WTC11 (cell line): ENCODE measurements around the gene FREY1. TPM values are rescaled to one million over a fixed set of nuclear protein-coding genes. Genes with fewer than 3 reads are reported as not detected.

Experiments used
- ATAC-seq: fragments of 200-7000 bp; cut with Tn5 transposase; 2 replicates; pipeline ENCODE4 v1.10.0; 2021; ENCODE audit warnings: mild to moderate bottlenecking, moderate library complexity
- CTCF ChIA-PET: fragments of 300-600 bp; sonication (Branson Sonifier 250); formaldehyde crosslinking; loops from one replicate; lab custom pipeline; 2021; ENCODE audit warnings: antibody characterized with exemption; lab: Charles Lee
- POLR2A ChIA-PET: fragments of 350-600 bp; sonication (Branson Sonifier 250); formaldehyde crosslinking; loops from one replicate; lab custom pipeline; 2021; ENCODE audit warnings: antibody characterized with exemption; lab: Charles Lee
- DNase-seq: peaks from one replicate; pipeline ENCODE4 v3.0.0; 2021; ENCODE audit warnings: low spot score
- H3K27ac Mint-ChIP-seq: 2 replicates; pipeline ENCODE4 v1.8.0; 2021; ENCODE audit warnings: mixed read lengths
- H3K27me3 Mint-ChIP-seq: 2 replicates; pipeline ENCODE4 v1.8.0; 2021; ENCODE audit warnings: low read depth, mild to moderate bottlenecking, moderate library complexity, mixed read lengths
- H3K36me3 Mint-ChIP-seq: 2 replicates; pipeline ENCODE4 v1.8.0; 2021; ENCODE audit warnings: mixed read lengths
- H3K4me1 Mint-ChIP-seq: 2 replicates; pipeline ENCODE4 v1.8.0; 2022; ENCODE audit warnings: mixed read lengths
- H3K4me3 Mint-ChIP-seq: 2 replicates; pipeline ENCODE4 v1.8.0; 2021; ENCODE audit warnings: mild to moderate bottlenecking, moderate library complexity, mixed read lengths
- H3K9me3 Mint-ChIP-seq: 2 replicates; pipeline ENCODE4 v1.8.0; 2021; ENCODE audit warnings: mixed read lengths
- EMX1 ChIP-seq: fragments of 250-450 bp; sonication (Bioruptor Pico); IDR thresholded peaks from 2 replicates; pipeline ENCODE4 v1.8.0; 2021; ENCODE audit warnings: mild to moderate bottlenecking
- ESRRA ChIP-seq: sonication (generic); formaldehyde crosslinking; IDR thresholded peaks from 2 replicates; pipeline ENCODE4 v1.8.1; 2022; ENCODE audit warnings: mild to moderate bottlenecking, missing genetic modification reagents, borderline replicate concordance
- FOXJ3 ChIP-seq: sonication (generic); formaldehyde crosslinking; IDR thresholded peaks from 2 replicates; pipeline ENCODE4 v1.9.0; 2021; ENCODE audit warnings: missing genetic modification reagents, mild to moderate bottlenecking, borderline replicate concordance
- GABPB1 ChIP-seq: sonication (generic); formaldehyde crosslinking; IDR thresholded peaks from 2 replicates; pipeline ENCODE4 v1.8.1; 2023; ENCODE audit warnings: mild to moderate bottlenecking, missing genetic modification reagents
- GRHL2 ChIP-seq: fragments of 250-450 bp; sonication (Bioruptor Pico); IDR thresholded peaks from 2 replicates; pipeline ENCODE4 v1.8.0; 2022; ENCODE audit warnings: mild to moderate bottlenecking, moderate library complexity; ENCODE audit not compliant: insufficient replicate concordance, severe bottlenecking
- GTF2I ChIP-seq: fragments of 250-450 bp; sonication (Bioruptor Pico); conservative IDR thresholded peaks from 2 replicates; pipeline ENCODE4 v1.4.0; 2021; ENCODE audit warnings: mild to moderate bottlenecking
- KAT7 ChIP-seq: sonication (generic); formaldehyde crosslinking; IDR thresholded peaks from 2 replicates; pipeline ENCODE4 v1.8.1; 2023; ENCODE audit warnings: missing genetic modification reagents, mild to moderate bottlenecking, borderline replicate concordance
- NFATC4 ChIP-seq: fragments of 250-450 bp; sonication (Bioruptor Pico); IDR thresholded peaks from 2 replicates; pipeline ENCODE4 v1.9.0; 2021; ENCODE audit warnings: mild to moderate bottlenecking
- NFYB ChIP-seq: sonication (generic); formaldehyde crosslinking; conservative IDR thresholded peaks from 2 replicates; pipeline ENCODE4 v1.8.0; 2022; ENCODE audit warnings: low read depth, missing genetic modification reagents
- NR1H2 ChIP-seq: sonication (generic); formaldehyde crosslinking; IDR thresholded peaks from 2 replicates; pipeline ENCODE4 v1.9.0; 2021; ENCODE audit warnings: mild to moderate bottlenecking, moderate library complexity, missing genetic modification reagents
- SMAD4 ChIP-seq: sonication (generic); formaldehyde crosslinking; IDR thresholded peaks from 2 replicates; pipeline ENCODE4 v1.8.0; 2022; ENCODE audit warnings: mild to moderate bottlenecking, missing genetic modification reagents
- SOX15 ChIP-seq: fragments of 250-450 bp; sonication (Bioruptor Pico); IDR thresholded peaks from 2 replicates; pipeline ENCODE4 v1.9.0; 2021; ENCODE audit warnings: mild to moderate bottlenecking
- TEAD1 ChIP-seq: sonication (generic); formaldehyde crosslinking; IDR thresholded peaks from 2 replicates; pipeline ENCODE4 v1.8.0; 2022; ENCODE audit warnings: mild to moderate bottlenecking, missing genetic modification reagents
- ZNF219 ChIP-seq: sonication (generic); formaldehyde crosslinking; IDR thresholded peaks from 2 replicates; pipeline ENCODE4 v1.8.0; 2023; ENCODE audit warnings: missing genetic modification reagents, mild to moderate bottlenecking, borderline replicate concordance
- ZNF232 ChIP-seq: sonication (generic); formaldehyde crosslinking; IDR thresholded peaks from 2 replicates; pipeline ENCODE4 v1.8.0; 2022; ENCODE audit warnings: mild to moderate bottlenecking, missing genetic modification reagents
- ZNF416 ChIP-seq: fragments of 250-450 bp; sonication (Bioruptor Pico); IDR thresholded peaks from 2 replicates; pipeline ENCODE4 v1.9.0; 2021; ENCODE audit warnings: mild to moderate bottlenecking, inconsistent platforms
- total RNA-seq: library from RNA; stranded (reverse); gene quantifications from 3 replicates; pipeline ENCODE4 v1.2.3, GENCODE V29; 2021
- TF ChIP-seq, protein P1 (sequence below): sonication (generic); formaldehyde crosslinking; IDR thresholded peaks from 2 replicates; pipeline ENCODE4 v1.8.0; 2022; ENCODE audit warnings: mild to moderate bottlenecking, missing genetic modification reagents
- TF ChIP-seq, protein P2 (sequence below): sonication (generic); formaldehyde crosslinking; IDR thresholded peaks from 2 replicates; pipeline ENCODE4 v1.8.1; 2023; ENCODE audit warnings: mild to moderate bottlenecking, missing genetic modification reagents
- TF ChIP-seq, protein P3 (sequence below): sonication (generic); formaldehyde crosslinking; IDR thresholded peaks from 2 replicates; pipeline ENCODE4 v1.8.1; 2022; ENCODE audit warnings: mild to moderate bottlenecking, missing genetic modification reagents, moderate library complexity, borderline replicate concordance
- TF ChIP-seq, protein P4 (sequence below): sonication (generic); formaldehyde crosslinking; IDR thresholded peaks from 2 replicates; pipeline ENCODE4 v1.8.0; 2023; ENCODE audit warnings: missing genetic modification reagents, mild to moderate bottlenecking, borderline replicate concordance
- TF ChIP-seq, protein P5 (sequence below): sonication (generic); formaldehyde crosslinking; IDR thresholded peaks from 2 replicates; pipeline ENCODE4 v1.8.0; 2022; ENCODE audit warnings: missing genetic modification reagents
- TF ChIP-seq, protein P6 (sequence below): fragments of 250-450 bp; sonication (Bioruptor Pico); IDR thresholded peaks from 2 replicates; pipeline ENCODE4 v1.9.0; 2021; ENCODE audit warnings: moderate library complexity, mild to moderate bottlenecking, inconsistent platforms, borderline replicate concordance

The FREY1 gene
- total RNA-seq, 1 experiment from 2014 or later, result 2.1 TPM

DNA sequence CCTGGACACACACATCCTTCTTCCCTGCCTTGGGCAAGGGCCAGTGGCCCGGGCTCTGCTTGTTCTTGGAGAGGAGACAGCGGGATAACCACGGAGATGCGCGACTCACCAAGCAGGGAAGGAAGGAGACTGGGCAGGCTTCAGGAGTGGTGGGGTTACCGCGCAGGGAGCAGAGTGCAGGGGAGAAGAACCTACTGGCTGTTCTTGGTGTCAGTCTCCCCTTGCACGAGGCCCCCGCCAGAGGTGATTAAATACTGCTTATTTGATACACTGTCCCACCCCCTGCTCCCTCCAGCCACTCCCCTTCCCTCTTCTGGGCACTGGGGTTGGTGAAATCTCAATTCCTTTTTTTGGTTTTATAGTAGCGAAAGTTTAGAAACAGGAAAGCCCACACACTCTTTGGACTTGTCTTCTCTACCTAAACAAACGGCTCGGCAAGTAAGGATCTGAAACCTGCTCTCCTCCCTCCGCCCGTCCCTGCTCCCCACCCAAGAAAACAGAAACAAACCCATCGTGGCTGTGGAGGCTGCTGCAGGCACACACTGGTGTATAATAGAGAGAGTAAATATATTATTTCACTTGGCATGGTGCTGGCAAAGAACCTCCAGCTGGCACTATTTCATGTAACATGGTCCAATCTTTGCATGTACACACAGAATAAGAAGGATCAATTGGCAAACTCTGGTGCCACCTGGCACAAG lies 26.2 kb upstream of the FREY1 start:
- no peak for ATAC-seq
- CTCF ChIA-PET, result interaction anchor here (0.7 kb wide), 1 partner anchor 73 kb away, joined by 3 read pairs; no protein-coding TSS in a partner anchor
- POLR2A ChIA-PET, result no interaction called here

DNA sequence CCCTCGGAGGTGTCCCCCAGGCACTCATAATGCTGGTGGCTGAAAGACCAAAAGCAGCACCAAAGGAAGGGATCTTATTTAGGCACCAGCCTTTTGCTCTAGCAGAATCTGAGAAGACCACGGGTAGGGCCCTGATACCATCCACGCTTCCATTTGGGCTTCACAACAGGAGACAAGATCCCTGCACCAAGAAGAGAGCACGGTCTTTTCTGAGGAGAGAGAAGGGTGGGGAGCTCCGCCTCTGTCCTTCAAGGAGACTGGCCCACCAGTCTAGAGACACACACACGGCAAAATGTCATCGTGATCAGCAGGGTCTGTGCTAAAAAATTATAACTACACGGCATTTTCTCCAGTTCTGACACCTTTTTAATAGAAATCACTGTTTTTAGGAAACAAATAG lies 25.1 kb upstream of the FREY1 start:
- peaks cover 25% of the 10 kb centered on the region for H3K36me3 Mint-ChIP-seq
- POLR2A ChIA-PET, result interaction anchor here (0.5 to 0.6 kb wide), 2 partner anchors 8 to 48 kb away, joined by 3 to 4 read pairs; no protein-coding TSS in a partner anchor
- no peaks in the 10 kb centered on the region; the same call in 1 of the 2 replicates for H3K4me1 Mint-ChIP-seq
- no peak for ATAC-seq
- no peaks in the 10 kb centered on the region for H3K9me3 Mint-ChIP-seq
- 0 out of 2 replicates have a peak overlapping the region, but pooled peaks have one; percentile 89 for H3K27ac Mint-ChIP-seq
- no peak for DNase-seq
- CTCF ChIA-PET, result interaction anchor here (0.7 kb wide), 1 partner anchor 74 kb away, joined by 4 read pairs; no protein-coding TSS in a partner anchor
- no peak overlapping the region for H3K4me3 Mint-ChIP-seq
- H3K27me3 Mint-ChIP-seq, result no peaks in the 10 kb centered on the region; the same call in 1 of the 2 replicates
- TF ChIP-seq, protein P1, sequence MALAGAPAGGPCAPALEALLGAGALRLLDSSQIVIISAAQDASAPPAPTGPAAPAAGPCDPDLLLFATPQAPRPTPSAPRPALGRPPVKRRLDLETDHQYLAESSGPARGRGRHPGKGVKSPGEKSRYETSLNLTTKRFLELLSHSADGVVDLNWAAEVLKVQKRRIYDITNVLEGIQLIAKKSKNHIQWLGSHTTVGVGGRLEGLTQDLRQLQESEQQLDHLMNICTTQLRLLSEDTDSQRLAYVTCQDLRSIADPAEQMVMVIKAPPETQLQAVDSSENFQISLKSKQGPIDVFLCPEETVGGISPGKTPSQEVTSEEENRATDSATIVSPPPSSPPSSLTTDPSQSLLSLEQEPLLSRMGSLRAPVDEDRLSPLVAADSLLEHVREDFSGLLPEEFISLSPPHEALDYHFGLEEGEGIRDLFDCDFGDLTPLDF (CRISPR knock-in tag), result no peak
- TF ChIP-seq NFYB (no peak), KAT7 (CRISPR knock-in tag) (no peak), FOXJ3 (CRISPR knock-in tag) (no peak)
- TF ChIP-seq, protein P2, sequence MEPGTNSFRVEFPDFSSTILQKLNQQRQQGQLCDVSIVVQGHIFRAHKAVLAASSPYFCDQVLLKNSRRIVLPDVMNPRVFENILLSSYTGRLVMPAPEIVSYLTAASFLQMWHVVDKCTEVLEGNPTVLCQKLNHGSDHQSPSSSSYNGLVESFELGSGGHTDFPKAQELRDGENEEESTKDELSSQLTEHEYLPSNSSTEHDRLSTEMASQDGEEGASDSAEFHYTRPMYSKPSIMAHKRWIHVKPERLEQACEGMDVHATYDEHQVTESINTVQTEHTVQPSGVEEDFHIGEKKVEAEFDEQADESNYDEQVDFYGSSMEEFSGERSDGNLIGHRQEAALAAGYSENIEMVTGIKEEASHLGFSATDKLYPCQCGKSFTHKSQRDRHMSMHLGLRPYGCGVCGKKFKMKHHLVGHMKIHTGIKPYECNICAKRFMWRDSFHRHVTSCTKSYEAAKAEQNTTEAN (CRISPR knock-in tag), result no peak
- TF ChIP-seq, protein P3, sequence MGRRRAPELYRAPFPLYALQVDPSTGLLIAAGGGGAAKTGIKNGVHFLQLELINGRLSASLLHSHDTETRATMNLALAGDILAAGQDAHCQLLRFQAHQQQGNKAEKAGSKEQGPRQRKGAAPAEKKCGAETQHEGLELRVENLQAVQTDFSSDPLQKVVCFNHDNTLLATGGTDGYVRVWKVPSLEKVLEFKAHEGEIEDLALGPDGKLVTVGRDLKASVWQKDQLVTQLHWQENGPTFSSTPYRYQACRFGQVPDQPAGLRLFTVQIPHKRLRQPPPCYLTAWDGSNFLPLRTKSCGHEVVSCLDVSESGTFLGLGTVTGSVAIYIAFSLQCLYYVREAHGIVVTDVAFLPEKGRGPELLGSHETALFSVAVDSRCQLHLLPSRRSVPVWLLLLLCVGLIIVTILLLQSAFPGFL (CRISPR knock-in tag), result no peak
- TF ChIP-seq, protein P4, sequence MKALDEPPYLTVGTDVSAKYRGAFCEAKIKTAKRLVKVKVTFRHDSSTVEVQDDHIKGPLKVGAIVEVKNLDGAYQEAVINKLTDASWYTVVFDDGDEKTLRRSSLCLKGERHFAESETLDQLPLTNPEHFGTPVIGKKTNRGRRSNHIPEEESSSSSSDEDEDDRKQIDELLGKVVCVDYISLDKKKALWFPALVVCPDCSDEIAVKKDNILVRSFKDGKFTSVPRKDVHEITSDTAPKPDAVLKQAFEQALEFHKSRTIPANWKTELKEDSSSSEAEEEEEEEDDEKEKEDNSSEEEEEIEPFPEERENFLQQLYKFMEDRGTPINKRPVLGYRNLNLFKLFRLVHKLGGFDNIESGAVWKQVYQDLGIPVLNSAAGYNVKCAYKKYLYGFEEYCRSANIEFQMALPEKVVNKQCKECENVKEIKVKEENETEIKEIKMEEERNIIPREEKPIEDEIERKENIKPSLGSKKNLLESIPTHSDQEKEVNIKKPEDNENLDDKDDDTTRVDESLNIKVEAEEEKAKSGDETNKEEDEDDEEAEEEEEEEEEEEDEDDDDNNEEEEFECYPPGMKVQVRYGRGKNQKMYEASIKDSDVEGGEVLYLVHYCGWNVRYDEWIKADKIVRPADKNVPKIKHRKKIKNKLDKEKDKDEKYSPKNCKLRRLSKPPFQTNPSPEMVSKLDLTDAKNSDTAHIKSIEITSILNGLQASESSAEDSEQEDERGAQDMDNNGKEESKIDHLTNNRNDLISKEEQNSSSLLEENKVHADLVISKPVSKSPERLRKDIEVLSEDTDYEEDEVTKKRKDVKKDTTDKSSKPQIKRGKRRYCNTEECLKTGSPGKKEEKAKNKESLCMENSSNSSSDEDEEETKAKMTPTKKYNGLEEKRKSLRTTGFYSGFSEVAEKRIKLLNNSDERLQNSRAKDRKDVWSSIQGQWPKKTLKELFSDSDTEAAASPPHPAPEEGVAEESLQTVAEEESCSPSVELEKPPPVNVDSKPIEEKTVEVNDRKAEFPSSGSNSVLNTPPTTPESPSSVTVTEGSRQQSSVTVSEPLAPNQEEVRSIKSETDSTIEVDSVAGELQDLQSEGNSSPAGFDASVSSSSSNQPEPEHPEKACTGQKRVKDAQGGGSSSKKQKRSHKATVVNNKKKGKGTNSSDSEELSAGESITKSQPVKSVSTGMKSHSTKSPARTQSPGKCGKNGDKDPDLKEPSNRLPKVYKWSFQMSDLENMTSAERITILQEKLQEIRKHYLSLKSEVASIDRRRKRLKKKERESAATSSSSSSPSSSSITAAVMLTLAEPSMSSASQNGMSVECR (CRISPR knock-in tag), result no peak

More for the DNA sequence above, 26.2 kb upstream of the FREY1 start:
- Mint-ChIP-seq H3K27ac (no peak overlapping the region; the same call in 1 of the 2 replicates), H3K9me3 (no peaks in the 10 kb centered on the region), H3K36me3 (peaks cover 17% of the 10 kb centered on the region), H3K27me3 (no peaks in the 10 kb centered on the region; the same call in 1 of the 2 replicates), H3K4me1 (peaks cover 6% of the 10 kb centered on the region), H3K4me3 (no peak overlapping the region)
- DNase-seq, result no peak
- TF ChIP-seq ESRRA (CRISPR knock-in tag) (no peak), SMAD4 (CRISPR knock-in tag) (no peak), NFATC4 (CRISPR knock-in tag) (no peak), GTF2I (CRISPR knock-in tag) (no peak), NR1H2 (CRISPR knock-in tag) (no peak), EMX1 (CRISPR knock-in tag) (no peak), GABPB1 (CRISPR knock-in tag) (no peak), ZNF219 (CRISPR knock-in tag) (no peak), FOXJ3 (CRISPR knock-in tag) (no peak), ZNF416 (CRISPR knock-in tag) (no peak), SOX15 (CRISPR knock-in tag) (no peak), GRHL2 (CRISPR knock-in tag) (no peak), TEAD1 (no peak), ZNF232 (CRISPR knock-in tag) (no peak)
- TF ChIP-seq, protein P3 (CRISPR knock-in tag), result no peak
- TF ChIP-seq, protein P5, sequence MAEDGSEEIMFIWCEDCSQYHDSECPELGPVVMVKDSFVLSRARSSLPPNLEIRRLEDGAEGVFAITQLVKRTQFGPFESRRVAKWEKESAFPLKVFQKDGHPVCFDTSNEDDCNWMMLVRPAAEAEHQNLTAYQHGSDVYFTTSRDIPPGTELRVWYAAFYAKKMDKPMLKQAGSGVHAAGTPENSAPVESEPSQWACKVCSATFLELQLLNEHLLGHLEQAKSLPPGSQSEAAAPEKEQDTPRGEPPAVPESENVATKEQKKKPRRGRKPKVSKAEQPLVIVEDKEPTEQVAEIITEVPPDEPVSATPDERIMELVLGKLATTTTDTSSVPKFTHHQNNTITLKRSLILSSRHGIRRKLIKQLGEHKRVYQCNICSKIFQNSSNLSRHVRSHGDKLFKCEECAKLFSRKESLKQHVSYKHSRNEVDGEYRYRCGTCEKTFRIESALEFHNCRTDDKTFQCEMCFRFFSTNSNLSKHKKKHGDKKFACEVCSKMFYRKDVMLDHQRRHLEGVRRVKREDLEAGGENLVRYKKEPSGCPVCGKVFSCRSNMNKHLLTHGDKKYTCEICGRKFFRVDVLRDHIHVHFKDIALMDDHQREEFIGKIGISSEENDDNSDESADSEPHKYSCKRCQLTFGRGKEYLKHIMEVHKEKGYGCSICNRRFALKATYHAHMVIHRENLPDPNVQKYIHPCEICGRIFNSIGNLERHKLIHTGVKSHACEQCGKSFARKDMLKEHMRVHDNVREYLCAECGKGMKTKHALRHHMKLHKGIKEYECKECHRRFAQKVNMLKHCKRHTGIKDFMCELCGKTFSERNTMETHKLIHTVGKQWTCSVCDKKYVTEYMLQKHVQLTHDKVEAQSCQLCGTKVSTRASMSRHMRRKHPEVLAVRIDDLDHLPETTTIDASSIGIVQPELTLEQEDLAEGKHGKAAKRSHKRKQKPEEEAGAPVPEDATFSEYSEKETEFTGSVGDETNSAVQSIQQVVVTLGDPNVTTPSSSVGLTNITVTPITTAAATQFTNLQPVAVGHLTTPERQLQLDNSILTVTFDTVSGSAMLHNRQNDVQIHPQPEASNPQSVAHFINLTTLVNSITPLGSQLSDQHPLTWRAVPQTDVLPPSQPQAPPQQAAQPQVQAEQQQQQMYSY, result no peak
- TF ChIP-seq, protein P6, sequence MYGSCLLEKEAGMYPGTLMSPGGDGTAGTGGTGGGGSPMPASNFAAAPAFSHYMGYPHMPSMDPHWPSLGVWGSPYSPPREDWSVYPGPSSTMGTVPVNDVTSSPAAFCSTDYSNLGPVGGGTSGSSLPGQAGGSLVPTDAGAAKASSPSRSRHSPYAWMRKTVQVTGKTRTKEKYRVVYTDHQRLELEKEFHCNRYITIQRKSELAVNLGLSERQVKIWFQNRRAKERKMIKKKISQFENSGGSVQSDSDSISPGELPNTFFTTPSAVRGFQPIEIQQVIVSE (CRISPR knock-in tag), result no peak
- TF ChIP-seq, all 79 proteins: peak for 0
